ENCODE measurements around the gene SNPH.

Gene SNPH

GRCh38 chr20:1325173-1326030 is 59.3 kb downstream of the SNPH start:
- peak; percentile 94 for DNase-seq (ENCODE audit: low read depth)

- no peak for DNase-seq (ENCODE audit: low read depth)
Observed at GRCh38 chr20:1326031-1326930, 60.2 kb downstream of the SNPH start.

DNA sequence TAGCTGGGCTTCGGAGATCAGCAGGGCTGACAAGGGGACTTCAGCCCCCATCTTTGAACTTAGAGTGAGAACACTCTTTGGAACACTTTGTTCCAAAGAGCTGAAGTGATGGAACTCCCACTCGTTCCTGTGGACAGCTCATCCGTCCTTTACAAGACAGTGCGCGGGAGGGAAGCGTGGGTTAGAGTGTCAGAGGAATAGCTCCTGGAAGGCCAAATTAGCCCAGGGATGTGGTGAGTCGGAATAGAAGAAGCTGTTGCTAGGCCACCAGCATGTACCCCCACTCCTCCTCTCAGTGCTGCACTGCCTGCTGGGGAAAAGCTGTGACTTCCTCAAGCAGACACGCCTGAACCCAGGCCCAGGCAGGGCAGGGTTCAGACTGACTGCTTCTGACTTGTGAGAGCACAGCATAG is 61.2 kb downstream of the SNPH start:
- DNase-seq (ENCODE audit: low read depth): no peak

DNA sequence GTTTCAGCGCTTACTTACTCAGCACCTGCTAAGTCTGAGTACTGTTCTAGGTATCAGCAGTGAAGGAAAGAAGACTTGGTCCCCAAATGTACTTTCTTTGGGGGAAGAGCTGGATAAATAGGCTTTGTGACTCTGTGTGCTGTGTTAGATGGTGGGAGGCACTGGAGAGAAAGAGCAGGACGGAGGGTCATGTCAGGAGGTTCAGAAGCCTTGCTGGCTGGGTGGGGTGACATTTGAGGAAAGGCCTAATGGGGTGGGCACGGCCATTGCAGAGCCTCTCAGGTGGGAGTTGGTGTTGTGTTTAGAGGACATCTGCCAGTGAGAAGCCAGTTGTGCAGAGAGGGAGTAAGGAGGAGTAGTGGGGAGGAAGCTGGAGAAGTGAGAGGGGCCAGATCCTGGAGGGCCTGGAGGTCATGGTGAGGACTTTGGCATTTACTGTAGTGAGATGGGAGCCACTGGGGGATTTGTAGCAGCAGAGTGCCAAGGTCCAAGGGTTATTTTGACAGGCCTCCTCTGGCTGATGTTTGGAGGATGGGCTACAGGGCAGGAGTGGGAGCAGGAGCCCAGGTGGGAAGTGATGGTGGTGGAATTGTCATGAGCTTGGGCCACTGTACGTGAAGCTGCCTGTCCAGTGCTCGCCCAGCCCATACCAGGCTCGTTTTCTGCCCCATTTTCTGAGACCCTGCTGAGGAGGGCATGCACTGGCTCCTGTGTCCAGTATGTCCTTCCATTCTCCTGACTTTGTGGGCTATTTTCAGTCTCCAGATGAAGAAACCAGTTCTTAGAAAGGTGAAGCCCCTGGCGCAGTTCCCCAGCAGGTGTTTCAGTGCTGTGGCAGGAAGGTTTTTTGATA is 62.0 kb downstream of the SNPH start:
- DNase-seq (ENCODE audit: low read depth): no peak

- no peak for DNase-seq (ENCODE audit: low read depth)
Observed at GRCh38 chr20:1328680-1329330, 62.7 kb downstream of the SNPH start, which contains the start of gene SDCBP2. SDCBP2 (minus strand) TSS chr20:1329139; CDS start chr20:1320416, 8,723 bp downstream.

DNA sequence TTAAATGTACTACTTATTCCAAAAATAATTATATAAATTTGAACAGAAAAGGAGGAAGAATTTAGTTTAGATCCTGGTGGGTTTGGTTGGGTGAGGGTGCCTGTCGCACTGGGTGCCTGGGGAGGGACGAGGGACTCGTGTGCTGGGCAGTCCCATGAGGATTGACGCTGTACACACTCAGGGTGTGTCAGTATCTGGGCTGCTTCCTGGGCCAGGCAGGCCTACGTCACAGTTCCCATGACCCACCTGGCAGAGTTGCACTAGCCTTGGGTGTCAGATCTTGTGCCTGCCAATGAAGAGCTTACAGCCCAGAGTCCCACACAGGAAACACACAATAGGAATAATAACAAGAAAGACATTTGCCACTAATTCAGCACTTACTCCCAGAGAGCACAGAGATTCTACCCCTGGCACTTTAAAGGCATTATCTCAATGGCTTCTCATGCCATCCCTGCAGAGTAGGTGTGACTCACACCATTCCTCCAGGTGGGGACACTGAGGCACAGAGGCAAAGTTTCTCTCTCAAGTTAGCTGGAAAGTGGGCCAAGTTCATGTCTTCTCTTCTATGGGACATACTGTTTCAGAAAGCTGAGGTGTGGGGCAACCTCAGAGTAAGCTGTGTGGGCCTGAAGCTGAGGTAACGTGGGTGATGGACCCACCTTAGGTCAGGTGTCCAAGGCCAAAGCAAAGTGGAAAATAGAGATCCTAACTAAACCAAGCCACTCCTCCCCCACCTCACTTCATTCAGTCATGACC is 64.2 kb downstream of the SNPH start:
- no peak for DNase-seq (ENCODE audit: low read depth)

DNA sequence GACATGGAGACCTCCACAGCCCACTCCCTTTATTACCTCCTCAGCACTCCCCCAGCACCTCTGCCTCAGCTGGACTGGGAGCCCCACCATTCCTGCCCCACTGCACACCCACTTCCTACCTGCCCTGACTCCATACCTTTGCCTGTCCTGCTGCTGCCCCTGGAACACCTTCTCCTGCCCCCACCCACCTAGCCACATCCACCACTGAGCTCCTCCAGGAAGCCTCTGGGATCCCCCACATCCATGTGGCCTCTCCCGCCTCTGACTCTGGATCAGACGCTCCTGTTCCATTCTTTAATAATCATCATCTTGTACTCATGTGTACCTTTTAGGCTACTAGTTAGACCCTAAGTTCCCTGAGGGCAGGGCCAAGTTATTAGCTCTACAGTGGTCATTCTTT is 65.0 kb downstream of the SNPH start:
- no peak for DNase-seq (ENCODE audit: low read depth)

- DNase-seq (ENCODE audit: low read depth): no peak
Observed at GRCh38 chr20:1331801-1332453, 65.8 kb downstream of the SNPH start.

- DNase-seq (ENCODE audit: low read depth): no peak
Observed at GRCh38 chr20:1332749-1333300, 66.7 kb downstream of the SNPH start.

DNA sequence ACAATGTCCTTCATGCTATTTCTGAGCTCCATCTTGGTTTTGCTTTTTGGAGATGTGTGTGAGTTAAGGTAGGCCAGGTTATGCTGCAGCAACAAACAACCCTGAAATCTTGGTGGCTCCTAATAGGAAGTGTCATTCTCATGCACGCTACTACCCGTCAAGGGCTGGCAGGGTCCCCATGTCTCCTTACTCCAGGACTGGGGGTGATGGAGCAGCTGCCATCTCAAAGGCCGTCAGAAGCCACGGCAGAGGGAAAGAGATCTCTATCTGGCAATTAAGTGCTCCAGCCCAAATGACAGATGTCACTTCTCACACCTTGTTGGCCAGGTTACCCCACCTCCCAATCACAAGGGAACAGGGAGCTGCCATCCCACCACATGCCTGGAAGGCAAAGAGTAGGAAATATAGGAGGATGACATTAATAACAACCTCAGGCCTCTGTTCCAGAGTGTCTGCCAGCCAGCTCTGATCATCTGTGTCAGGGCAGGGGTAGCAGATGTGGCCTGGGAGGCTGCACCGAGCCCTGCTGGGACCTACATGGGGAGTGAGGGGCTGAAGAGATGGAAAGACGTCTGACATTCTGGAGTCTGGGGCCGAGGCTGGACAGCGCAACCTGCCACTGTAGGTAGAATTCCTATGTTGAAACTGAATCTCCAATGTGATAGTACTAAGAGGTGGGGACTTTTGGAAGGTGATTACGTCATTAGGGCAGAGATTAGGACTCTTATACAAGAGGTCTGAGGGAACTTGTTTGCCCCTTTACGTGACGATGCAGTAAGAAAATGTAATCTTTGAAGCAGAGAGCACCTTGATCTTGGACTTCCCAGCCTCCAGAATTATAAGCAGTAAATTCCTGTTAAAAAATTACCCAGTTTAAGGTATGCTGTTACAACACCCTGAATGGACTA is 67.6 kb downstream of the SNPH start:
- no peak for DNase-seq (ENCODE audit: low read depth)

DNA sequence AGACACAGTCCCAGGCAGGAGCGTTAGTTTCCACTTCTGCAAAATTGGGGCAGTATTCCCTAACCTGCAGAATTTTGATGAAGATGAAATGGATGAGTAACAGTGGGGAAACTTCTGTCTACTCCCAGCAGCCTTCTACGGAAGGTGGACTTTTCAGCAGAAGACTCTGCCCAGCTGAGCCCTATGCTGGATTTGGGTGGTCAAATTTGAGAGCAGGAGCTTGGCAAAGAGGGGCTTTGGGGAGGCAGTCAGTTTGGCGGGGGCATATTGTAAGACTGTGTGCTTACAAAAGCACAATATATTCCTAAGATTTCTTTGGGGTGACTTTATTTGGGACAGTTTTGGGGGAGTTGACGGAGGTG is 68.3 kb downstream of the SNPH start:
- DNase-seq (ENCODE audit: low read depth): no peak

DNA sequence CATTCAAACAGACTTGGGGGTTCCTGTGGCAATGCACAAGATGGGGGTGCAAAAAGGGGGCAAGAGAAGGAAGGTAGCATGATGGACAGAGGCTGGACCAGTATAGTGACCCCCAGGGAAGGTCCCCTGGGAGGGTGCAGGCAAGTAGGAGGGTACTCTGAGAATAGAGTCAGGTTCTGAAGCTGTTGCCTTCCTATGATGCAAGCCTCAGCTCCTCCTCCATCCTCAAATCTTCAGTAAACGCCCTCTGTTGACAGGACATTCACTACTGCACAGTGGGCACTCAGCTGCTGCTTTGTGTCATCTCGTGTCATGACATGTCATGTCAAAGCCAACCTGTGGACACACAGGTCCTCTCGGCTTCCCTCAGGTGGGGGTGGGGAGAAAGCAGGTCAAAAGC is 68.7 kb downstream of the SNPH start:
- DNase-seq (ENCODE audit: low read depth): no peak

DNA sequence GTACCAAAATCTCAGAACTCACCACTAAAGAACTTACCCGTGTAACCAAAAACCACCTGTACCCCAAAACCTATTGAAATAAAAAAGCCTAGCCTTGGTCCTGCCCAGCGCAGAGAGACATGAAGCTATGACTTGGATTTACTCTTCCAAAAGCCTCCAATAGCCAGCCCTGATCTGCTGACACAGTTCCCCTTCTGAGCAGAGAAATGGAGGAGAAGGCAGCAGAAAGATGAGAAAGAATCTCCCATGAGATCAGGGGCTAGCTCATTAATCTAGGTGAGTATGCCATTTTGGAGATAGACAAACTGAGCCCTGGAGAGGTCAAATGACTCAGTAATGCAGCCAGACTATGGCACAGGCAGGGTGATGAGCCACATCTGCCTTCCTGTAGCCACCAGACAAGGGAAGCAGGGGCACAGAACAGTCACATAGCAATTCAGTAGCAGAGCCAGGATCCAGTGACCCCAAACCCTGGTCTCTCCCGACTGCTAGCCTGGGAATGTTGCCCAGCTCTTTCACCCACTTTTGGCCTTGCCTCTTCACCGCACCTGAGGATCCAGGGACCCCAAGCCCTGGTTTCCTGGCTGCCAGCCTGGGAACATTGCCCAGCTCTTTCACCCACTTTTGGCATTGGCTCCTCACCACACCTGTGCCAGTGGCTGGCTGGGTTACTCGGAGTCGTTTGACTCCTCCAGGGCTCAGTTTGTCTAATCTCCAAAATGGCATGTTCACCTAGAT is 70.0 kb downstream of the SNPH start:
- no peak for DNase-seq (ENCODE audit: low read depth)

DNA sequence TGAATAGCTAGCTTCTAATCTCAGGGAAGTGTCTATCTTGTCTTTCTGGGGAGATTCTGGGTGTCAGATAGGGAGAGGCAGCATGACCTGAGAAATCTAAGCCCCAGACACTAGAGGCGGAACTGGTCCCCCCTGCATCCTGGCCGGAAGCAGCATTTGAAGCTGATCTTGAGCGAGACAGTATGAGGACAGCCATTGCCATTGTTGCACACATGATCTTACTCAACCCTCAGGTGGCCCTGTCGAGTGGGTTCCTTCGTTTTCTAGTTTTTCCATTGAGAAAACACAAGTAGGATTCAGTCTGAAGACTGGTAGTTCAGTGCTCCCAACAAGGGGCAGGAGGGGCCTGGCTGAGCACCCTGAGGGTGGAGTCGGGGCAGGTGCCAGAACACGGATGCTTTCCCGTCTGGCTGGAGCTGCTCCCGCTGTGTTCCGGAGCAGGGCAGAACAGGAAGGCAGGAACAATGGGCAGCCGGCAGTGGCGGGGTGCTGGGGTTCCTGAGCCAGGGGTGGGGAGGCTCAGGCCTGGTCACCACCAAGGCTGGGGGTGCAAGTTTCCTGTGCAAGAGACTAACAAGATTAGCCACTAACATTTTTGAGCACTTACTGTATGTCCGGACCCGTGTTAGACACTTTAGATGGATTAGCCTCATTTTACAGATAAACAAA is 70.7 kb downstream of the SNPH start:
- no peak for DNase-seq (ENCODE audit: low read depth)

DNA sequence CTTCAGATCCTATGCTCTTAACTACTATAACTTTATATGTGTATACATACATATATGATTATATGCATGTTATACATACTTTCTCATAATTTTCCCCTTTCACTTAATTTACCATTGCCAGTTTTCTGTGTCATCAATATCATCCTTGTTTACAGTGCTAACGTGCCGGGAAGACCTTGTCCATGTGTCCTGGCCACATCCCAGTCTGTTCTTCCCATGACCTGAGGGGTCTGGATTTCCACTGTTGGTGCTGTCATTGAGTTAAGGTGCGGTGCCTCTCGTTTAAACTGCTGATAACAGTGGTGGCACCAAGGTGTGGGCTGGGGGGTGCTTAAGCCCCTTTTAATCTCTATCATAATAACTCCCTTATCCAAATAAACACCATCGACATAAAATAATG is 71.3 kb downstream of the SNPH start:
- no peak for DNase-seq (ENCODE audit: low read depth)

DNA sequence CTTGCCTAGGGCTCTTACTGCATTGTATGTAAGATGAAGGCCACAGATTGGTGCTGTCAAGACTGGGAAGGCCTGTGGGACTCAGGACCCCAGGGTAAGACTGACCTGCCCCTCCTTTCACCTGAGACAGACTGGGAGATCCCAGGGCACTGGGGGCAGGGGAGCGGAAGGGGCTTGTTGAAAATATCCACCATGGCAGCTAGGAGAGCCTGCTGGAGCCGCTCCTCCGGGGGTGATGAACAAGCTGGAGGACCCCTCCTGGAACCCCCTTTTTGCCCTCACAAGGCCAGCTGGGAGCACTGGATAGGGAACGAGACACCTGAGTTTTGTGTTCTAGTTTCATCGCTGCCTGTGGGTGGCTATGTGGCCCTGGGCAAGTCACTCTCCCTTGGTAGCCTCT is 72.0 kb downstream of the SNPH start:
- DNase-seq (ENCODE audit: low read depth): no peak

GRCh38 chr20:1338801-1339200 is 72.7 kb downstream of the SNPH start:
- no peak for DNase-seq (ENCODE audit: low read depth)

All from CMK (cell line).